Upper lobe of left lung (tissue), 6 donors: ENCODE measurements around the gene PLXNA2. TPM values are rescaled to one million over a fixed set of nuclear protein-coding genes. Genes with fewer than 3 reads are reported as not detected.

Experiments
- ATAC-seq, 2 donors: fragments of 200-7000 bp; cut with Tn5 transposase; one replicate each; pipeline ENCODE4 v1.9.1; 2022; ENCODE audit warnings: mild to moderate bottlenecking in 2 of 2, moderate library complexity in 2 of 2; ENCODE audit not compliant: low FRiP score in 2 of 2
- DNase-seq, 2 donors: peaks; one replicate each; pipeline ENCODE4 v3.0.0-alpha.2; 2019 to 2020
- H3K27ac ChIP-seq, 4 donors: fragments of 200-600 bp; sonication (generic); one replicate each; pipeline ENCODE4 v1.5.1; 2016 to 2019
- H3K27me3 ChIP-seq, 4 donors: fragments of 200-600 bp; sonication (generic); one replicate each; pipeline ENCODE4 v1.5.1; 2017 to 2019
- H3K36me3 ChIP-seq, 4 donors: fragments of 200-600 bp; sonication (generic); one replicate each; pipeline ENCODE4 v1.5.1; 2016 to 2019
- H3K4me1 ChIP-seq, 4 donors: fragments of 200-600 bp; sonication (generic); one replicate each; pipeline ENCODE4 v1.5.1; 2018 to 2019
- H3K4me3 ChIP-seq, 4 donors: fragments of 200-600 bp; sonication (generic); one replicate each; pipeline ENCODE4 v1.5.1; 2017 to 2019; ENCODE audit warnings: mild to moderate bottlenecking in 2 of 4, moderate library complexity in 1 of 4
- H3K9me3 ChIP-seq, 4 donors: fragments of 200-600 bp; sonication (generic); one replicate each; pipeline ENCODE4 v1.5.1; 2018 to 2019
- EP300 ChIP-seq, 4 donors: sonication (generic); formaldehyde crosslinking; IDR thresholded peaks; one replicate each; pipeline ENCODE4 v1.5.1; 2017; ENCODE audit warnings: antibody characterized with exemption in 4 of 4, control low read depth in 2 of 4
- POLR2A ChIP-seq, 4 donors: fragments of 450-650 bp; IDR thresholded peaks; one replicate each; pipeline ENCODE4 v1.5.1; 2016 to 2017; ENCODE audit warnings: antibody characterized with exemption in 4 of 4, mild to moderate bottlenecking in 2 of 4
- POLR2AphosphoS5 ChIP-seq, 2 donors: sonication (generic); formaldehyde crosslinking; IDR thresholded peaks; one replicate each; pipeline ENCODE4 v1.5.1; 2017; ENCODE audit warnings: antibody characterized with exemption in 2 of 2
- WGBS, 2 donors: methylation state at CpG; one replicate each; pipeline ENCODE4 v1.1.5; 2017 to 2018; 5-methylcytosine and 5-hydroxymethylcytosine counted together
- total RNA-seq, 6 donors: library from RNA; depleted of rRNA in 4 of 6; stranded (reverse); fragments of >200 nt in 4 of 6; gene quantifications; one replicate each; pipeline versions ENCODE4 v1.1.0 to v1.2.1, GENCODE V29; 2016 to 2021
- TF ChIP-seq, protein P1 (sequence below), 6 experiments: fragments of 450-650 bp in 4 of 6; fragments of 200-600 bp in 2 of 6; sonication (generic) in 2 of 6; IDR thresholded peaks; one replicate each; pipeline ENCODE4 v1.5.1; 2016 to 2019; ENCODE audit warnings: antibody characterized with exemption in 6 of 6
- donor health status: DM: no; HTN: no; CAD: no; lungs with moderate emphysema.
- donor health status: DM: no; HTN: yes; CAD: no; lungs with severe emphysema.

PLXNA2 gene
- total RNA-seq, 6 donors from 2014 or later, result 77.5 to 150 (median 101) TPM

DNA sequence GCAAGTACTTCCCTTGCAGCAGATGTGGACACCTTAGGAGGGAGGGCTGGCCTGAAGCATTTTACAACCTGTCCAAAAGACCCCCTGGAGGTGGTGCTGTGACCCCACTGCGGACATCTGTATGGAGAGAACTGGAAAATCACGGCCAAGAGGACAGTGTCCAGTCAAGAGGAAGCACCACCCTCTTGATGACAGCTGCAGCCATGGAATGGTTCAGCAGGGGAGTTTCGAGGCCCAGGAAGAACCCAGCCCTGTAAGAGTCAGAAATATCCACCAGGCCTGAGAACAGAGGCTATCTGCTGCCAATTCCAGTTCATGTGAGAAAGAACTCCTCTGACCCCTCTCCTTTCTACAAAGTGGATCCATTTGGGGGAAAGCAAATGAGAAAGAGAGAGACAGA is 126.8 kb downstream of the PLXNA2 start:
- WGBS, 2 donors, result 51 to 63% methylated on average over 3 of the region's 3 CpGs
- no peaks in the 10 kb centered on the region for H3K27me3 ChIP-seq
- H3K9me3 ChIP-seq, result no peaks in the 10 kb centered on the region
- peaks cover 0 to 4% (median 0%) of the 10 kb centered on the region in 4 donors for H3K36me3 ChIP-seq
- no peak for DNase-seq
- no peak overlapping the region for H3K4me3 ChIP-seq
- ATAC-seq, result peak in 1 of 2 donors; percentile 32
- H3K27ac ChIP-seq, result no peak overlapping the region
- TF ChIP-seq POLR2AphosphoS5 (IDR thresholded peaks at IDR 0.05), result no peak
- no peak for TF ChIP-seq EP300 (IDR thresholded peaks at IDR 0.05)
- TF ChIP-seq POLR2A (IDR thresholded peaks at IDR 0.05), result no peak
- TF ChIP-seq, protein P1, sequence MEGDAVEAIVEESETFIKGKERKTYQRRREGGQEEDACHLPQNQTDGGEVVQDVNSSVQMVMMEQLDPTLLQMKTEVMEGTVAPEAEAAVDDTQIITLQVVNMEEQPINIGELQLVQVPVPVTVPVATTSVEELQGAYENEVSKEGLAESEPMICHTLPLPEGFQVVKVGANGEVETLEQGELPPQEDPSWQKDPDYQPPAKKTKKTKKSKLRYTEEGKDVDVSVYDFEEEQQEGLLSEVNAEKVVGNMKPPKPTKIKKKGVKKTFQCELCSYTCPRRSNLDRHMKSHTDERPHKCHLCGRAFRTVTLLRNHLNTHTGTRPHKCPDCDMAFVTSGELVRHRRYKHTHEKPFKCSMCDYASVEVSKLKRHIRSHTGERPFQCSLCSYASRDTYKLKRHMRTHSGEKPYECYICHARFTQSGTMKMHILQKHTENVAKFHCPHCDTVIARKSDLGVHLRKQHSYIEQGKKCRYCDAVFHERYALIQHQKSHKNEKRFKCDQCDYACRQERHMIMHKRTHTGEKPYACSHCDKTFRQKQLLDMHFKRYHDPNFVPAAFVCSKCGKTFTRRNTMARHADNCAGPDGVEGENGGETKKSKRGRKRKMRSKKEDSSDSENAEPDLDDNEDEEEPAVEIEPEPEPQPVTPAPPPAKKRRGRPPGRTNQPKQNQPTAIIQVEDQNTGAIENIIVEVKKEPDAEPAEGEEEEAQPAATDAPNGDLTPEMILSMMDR (IDR thresholded peaks at IDR 0.05), result no peak
- peaks cover 0 to 12% (median 0%) of the 10 kb centered on the region in 4 donors for H3K4me1 ChIP-seq

DNA sequence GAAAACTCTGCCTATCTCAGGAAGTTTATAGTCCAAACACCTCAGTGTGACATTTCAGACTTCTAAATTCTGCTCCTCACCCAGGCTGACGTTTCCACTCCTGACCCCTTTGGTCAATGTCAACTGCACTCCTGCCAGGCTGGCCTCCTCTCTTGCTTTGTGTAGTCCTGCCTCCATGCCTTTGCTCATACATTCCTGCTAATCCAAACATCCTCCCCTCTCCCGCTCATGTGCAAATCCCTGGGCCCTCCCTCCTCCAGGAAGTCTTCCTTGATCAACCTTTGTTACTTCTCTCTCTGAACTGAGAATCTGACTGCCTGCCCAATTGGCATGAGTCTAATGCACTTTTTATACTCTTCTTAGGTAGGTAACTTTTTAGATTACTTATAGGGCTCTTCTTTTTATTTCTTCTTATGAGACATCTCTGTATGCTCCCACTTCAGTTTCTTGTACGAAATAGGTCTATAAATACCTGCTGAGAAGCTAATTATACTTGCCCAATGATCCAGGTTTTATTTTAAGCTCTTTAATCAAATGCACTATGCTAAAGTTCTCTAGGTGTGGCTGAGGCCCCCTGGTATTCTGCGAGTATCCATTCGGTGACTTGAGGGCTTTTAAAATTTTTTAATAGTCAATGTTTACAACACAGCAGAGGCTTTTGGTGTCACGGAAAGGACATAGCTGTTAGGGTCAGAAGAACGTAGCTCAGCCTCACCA is 128.1 kb downstream of the PLXNA2 start:
- no peak for ATAC-seq

DNA sequence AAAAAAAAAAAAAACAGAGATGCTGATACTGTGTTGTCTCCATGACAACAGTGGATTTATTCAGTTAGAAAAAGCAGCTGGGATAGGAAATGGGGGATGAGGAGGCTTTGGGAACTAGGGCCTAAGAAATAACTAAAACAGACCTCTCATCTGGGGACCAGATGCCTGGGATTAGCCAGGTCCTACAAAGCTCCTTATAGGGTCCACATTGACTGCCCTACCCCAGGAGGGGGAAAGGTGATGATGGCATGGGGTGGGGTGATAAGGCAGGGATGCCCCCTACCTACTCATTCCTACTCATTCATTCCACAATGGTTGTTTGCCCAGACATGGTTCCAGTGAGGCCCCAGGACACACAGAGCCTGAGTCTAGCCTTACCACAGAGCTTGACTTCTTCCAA is 131.2 kb downstream of the PLXNA2 start:
- DNase-seq (no peak), ATAC-seq (no peak)
- peaks cover 0 to 4% (median 0%) of the 10 kb centered on the region in 4 donors for H3K4me1 ChIP-seq
- H3K36me3 ChIP-seq, result peaks cover 0 to 5% (median 3%) of the 10 kb centered on the region in 4 donors
- TF ChIP-seq EP300 (IDR thresholded peaks at IDR 0.05), result no peak
- TF ChIP-seq POLR2AphosphoS5 (IDR thresholded peaks at IDR 0.05), result no peak
- TF ChIP-seq, protein P1 (IDR thresholded peaks at IDR 0.05), result no peak
- TF ChIP-seq POLR2A (IDR thresholded peaks at IDR 0.05), result no peak
- no peaks in the 10 kb centered on the region for H3K27me3 ChIP-seq
- no peak overlapping the region for H3K27ac ChIP-seq
- no peak overlapping the region for H3K4me3 ChIP-seq
- no peaks in the 10 kb centered on the region for H3K9me3 ChIP-seq

More for the DNA sequence above, 128.1 kb downstream of the PLXNA2 start:
- peaks cover 0 to 12% (median 0%) of the 10 kb centered on the region in 4 donors for H3K4me1 ChIP-seq
- no peaks in the 10 kb centered on the region for H3K9me3 ChIP-seq
- no peak overlapping the region for H3K4me3 ChIP-seq
- H3K27me3 ChIP-seq, result no peaks in the 10 kb centered on the region
- TF ChIP-seq, protein P1 (IDR thresholded peaks at IDR 0.05), result no peak
- no peak for TF ChIP-seq EP300 (IDR thresholded peaks at IDR 0.05)
- TF ChIP-seq POLR2A (IDR thresholded peaks at IDR 0.05), result no peak
- TF ChIP-seq POLR2AphosphoS5 (IDR thresholded peaks at IDR 0.05), result no peak
- no peak for DNase-seq
- H3K36me3 ChIP-seq, result peaks cover 0 to 4% (median 0%) of the 10 kb centered on the region in 4 donors
- no peak overlapping the region for H3K27ac ChIP-seq
- 68 to 69% methylated on average over 7 of the region's 7 CpGs for WGBS, 2 donors

DNA sequence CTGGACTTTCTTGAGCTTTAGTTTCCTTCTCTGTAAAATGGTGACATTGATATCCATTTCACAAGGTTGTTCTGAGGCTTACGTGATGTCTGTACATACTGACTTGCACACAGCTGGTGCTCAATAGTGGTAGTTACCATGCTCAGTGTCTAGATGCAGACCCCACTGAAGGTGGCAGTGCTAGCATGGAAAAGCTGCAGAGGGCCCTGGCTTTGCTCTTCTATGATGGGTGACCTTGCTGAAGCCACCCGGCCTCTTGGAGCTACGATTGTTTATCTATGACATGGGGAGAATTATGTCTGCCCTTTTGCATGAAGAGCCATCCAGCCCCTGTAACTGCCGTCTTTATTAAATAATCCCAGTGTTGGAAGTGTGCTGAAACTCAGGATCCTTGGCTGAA is 131.8 kb downstream of the PLXNA2 start:
- DNase-seq (no peak), ATAC-seq (no peak)
- WGBS, 2 donors, result 75 to 83% methylated on average over 4 of the region's 4 CpGs
- Histone ChIP-seq H3K27me3 (no peaks in the 10 kb centered on the region), H3K9me3 (no peaks in the 10 kb centered on the region), H3K27ac (no peak overlapping the region), H3K4me1 (peaks cover 0 to 9% (median 0%) of the 10 kb centered on the region in 4 donors), H3K4me3 (no peak overlapping the region), H3K36me3 (peaks cover 0 to 5% (median 3%) of the 10 kb centered on the region in 4 donors)
- TF ChIP-seq, protein P1 (IDR thresholded peaks at IDR 0.05), result no peak
- TF ChIP-seq POLR2A (IDR thresholded peaks at IDR 0.05) (no peak), EP300 (IDR thresholded peaks at IDR 0.05) (no peak), POLR2AphosphoS5 (IDR thresholded peaks at IDR 0.05) (no peak)
